Measurements from ENCODE around the gene ICA1. TPM values are rescaled to one million over a fixed set of nuclear protein-coding genes. Genes with fewer than 3 reads are reported as not detected.

Gene ICA1
- total and polyA plus RNA-seq, 4 donors = 1.4 to 22.7 (median 8.1) TPM

DNA sequence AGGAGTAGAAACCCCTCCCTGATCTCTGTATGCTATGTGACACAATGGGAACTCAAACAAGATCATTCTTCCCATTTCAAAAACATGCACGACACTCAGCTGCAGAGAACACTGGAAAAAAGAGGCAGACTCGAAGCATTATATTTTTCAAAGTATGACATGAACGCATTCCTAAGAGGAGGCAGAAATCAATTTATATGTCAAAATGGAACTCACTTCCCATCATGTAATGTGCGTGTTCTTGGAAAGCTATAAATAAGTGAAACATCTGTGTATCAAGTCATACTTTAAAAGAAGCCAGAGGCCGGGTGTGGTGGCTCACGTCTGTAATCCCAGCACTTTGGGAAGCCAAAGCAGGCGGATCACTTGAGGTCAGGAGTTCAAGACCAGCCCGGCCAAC is 142.7 kb downstream of the ICA1 start:
- no peak for TF ChIP-seq EGR1 (IDR thresholded peaks at IDR 0.05; ENCODE audit: low read depth in 2 of 2)
- TF ChIP-seq YY1 (IDR thresholded peaks at IDR 0.05) = no peak
- TF ChIP-seq RAD21 (IDR thresholded peaks at IDR 0.05) = no peak
- no peak for TF ChIP-seq NR2F2 (IDR thresholded peaks at IDR 0.05)
- TF ChIP-seq, protein P1, sequence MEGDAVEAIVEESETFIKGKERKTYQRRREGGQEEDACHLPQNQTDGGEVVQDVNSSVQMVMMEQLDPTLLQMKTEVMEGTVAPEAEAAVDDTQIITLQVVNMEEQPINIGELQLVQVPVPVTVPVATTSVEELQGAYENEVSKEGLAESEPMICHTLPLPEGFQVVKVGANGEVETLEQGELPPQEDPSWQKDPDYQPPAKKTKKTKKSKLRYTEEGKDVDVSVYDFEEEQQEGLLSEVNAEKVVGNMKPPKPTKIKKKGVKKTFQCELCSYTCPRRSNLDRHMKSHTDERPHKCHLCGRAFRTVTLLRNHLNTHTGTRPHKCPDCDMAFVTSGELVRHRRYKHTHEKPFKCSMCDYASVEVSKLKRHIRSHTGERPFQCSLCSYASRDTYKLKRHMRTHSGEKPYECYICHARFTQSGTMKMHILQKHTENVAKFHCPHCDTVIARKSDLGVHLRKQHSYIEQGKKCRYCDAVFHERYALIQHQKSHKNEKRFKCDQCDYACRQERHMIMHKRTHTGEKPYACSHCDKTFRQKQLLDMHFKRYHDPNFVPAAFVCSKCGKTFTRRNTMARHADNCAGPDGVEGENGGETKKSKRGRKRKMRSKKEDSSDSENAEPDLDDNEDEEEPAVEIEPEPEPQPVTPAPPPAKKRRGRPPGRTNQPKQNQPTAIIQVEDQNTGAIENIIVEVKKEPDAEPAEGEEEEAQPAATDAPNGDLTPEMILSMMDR (IDR thresholded peaks at IDR 0.05; ENCODE audit: low read depth, low read length, missing input control) = no peak
- TF ChIP-seq, protein P2, sequence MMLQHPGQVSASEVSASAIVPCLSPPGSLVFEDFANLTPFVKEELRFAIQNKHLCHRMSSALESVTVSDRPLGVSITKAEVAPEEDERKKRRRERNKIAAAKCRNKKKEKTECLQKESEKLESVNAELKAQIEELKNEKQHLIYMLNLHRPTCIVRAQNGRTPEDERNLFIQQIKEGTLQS (IDR thresholded peaks at IDR 0.05) = no peak
- H3K36me3 ChIP-seq (ENCODE audit: control insufficient read depth in 4 of 4, insufficient read depth in 3 of 4, low read depth in 1 of 4, low read length in 3 of 4) = no peaks in the 10 kb centered on the region
- no peak overlapping the region for H3K27ac ChIP-seq (ENCODE audit: low read depth in 1 of 2, low read length in 2 of 2)
- no peak overlapping the region for H3K4me3 ChIP-seq (ENCODE audit: low read depth in 1 of 3, low read length in 3 of 3)
- no peaks in the 10 kb centered on the region for H3K4me1 ChIP-seq (ENCODE audit: control insufficient read depth in 4 of 4, insufficient read depth in 4 of 4, low read length in 3 of 4)
- H3K9ac ChIP-seq (ENCODE audit: low read depth in 1 of 2, low read length in 2 of 2) = no peak overlapping the region
- no peaks in the 10 kb centered on the region for H3K27me3 ChIP-seq (ENCODE audit: control insufficient read depth in 4 of 4, insufficient read depth in 4 of 4, low read length in 3 of 4)
- 92% methylated on average over 8 of the region's 8 CpGs for WGBS
- DNase-seq (ENCODE audit: low spot score) = no peak
- H3K9me3 ChIP-seq (ENCODE audit: control insufficient read depth in 4 of 4, low read length in 3 of 4) = no peaks in the 10 kb centered on the region

DNA sequence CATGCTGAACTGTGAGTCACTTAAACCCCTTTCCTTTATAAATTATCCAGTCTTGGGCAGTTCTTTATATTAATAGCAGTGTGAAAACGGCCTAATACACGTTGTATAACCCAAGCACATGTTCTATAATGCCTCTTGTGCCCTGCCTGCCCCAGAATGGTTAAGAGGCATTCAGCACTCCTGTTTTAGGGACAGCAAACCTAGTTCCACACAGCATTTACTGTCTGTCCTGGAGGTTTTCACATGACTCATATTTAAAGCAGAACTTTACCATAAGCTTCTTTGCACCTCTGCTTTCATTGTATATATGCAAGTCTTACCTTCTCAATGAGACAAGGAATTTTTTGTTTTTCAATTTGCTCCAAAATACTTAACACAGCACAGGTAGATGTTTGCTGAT is 144.8 kb downstream of the ICA1 start:
- no peak overlapping the region for H3K9ac ChIP-seq (ENCODE audit: low read depth in 1 of 2, low read length in 2 of 2)
- 94% methylated on average over 2 of the region's 2 CpGs for WGBS
- H3K27ac ChIP-seq (ENCODE audit: low read depth in 1 of 2, low read length in 2 of 2) = no peak overlapping the region
- H3K9me3 ChIP-seq (ENCODE audit: control insufficient read depth in 4 of 4, low read length in 3 of 4) = no peaks in the 10 kb centered on the region
- no peak overlapping the region for H3K4me3 ChIP-seq (ENCODE audit: low read depth in 1 of 3, low read length in 3 of 3)
- no peak for DNase-seq (ENCODE audit: low spot score)
- H3K36me3 ChIP-seq (ENCODE audit: control insufficient read depth in 4 of 4, insufficient read depth in 3 of 4, low read depth in 1 of 4, low read length in 3 of 4) = no peaks in the 10 kb centered on the region
- H3K27me3 ChIP-seq (ENCODE audit: control insufficient read depth in 4 of 4, insufficient read depth in 4 of 4, low read length in 3 of 4) = no peaks in the 10 kb centered on the region
- no peaks in the 10 kb centered on the region for H3K4me1 ChIP-seq (ENCODE audit: control insufficient read depth in 4 of 4, insufficient read depth in 4 of 4, low read length in 3 of 4)
- no peak for TF ChIP-seq TAF1 (conservative IDR thresholded peaks at IDR 0.05)
- TF ChIP-seq, protein P3, sequence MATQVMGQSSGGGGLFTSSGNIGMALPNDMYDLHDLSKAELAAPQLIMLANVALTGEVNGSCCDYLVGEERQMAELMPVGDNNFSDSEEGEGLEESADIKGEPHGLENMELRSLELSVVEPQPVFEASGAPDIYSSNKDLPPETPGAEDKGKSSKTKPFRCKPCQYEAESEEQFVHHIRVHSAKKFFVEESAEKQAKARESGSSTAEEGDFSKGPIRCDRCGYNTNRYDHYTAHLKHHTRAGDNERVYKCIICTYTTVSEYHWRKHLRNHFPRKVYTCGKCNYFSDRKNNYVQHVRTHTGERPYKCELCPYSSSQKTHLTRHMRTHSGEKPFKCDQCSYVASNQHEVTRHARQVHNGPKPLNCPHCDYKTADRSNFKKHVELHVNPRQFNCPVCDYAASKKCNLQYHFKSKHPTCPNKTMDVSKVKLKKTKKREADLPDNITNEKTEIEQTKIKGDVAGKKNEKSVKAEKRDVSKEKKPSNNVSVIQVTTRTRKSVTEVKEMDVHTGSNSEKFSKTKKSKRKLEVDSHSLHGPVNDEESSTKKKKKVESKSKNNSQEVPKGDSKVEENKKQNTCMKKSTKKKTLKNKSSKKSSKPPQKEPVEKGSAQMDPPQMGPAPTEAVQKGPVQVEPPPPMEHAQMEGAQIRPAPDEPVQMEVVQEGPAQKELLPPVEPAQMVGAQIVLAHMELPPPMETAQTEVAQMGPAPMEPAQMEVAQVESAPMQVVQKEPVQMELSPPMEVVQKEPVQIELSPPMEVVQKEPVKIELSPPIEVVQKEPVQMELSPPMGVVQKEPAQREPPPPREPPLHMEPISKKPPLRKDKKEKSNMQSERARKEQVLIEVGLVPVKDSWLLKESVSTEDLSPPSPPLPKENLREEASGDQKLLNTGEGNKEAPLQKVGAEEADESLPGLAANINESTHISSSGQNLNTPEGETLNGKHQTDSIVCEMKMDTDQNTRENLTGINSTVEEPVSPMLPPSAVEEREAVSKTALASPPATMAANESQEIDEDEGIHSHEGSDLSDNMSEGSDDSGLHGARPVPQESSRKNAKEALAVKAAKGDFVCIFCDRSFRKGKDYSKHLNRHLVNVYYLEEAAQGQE (IDR thresholded peaks at IDR 0.05) = peak; percentile 68

DNA sequence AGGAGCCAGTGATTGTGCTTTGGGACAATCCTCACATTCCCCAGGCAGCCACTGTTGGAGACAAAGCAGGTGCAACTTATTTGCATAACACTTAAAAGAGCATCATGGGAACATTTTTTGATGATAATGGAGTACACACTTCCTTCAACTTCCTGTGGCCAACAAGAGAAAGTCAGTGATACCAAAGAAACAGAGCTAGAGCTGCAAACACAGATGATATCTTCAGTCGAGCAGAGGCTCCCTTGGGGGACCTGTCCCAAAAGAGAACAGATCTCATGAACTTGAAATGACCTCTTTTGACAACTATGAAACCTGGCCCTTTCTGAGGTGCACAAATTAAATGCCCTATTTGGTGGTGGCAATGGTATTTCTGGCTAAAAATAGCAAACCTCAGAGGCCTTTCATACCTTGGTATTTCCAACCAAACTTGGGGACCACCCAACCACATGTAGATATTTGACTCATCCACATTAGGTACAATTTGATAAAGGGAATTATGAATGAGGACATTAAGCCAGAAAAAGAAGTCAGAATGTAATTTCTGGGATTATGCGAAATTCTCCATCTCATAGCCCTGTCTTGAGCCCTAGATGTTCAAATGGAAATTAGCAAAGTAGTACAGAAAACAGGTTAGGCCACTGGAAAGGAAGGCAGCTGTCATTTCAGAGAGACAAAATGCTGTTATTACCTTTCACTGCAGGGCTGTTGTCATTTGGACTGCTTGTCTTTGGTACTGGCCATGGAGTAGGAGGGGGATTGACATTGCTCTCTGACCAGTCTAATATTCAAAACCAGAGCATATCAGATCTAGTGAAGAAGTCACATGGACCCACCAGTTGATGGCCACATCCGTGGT is 146.2 kb downstream of the ICA1 start:
- H3K27ac ChIP-seq (ENCODE audit: low read depth in 1 of 2, low read length in 2 of 2) = no peak overlapping the region
- no peaks in the 10 kb centered on the region for H3K27me3 ChIP-seq (ENCODE audit: control insufficient read depth in 4 of 4, insufficient read depth in 4 of 4, low read length in 3 of 4)
- DNase-seq (ENCODE audit: low spot score) = no peak
- WGBS = 90% methylated on average over 3 of the region's 3 CpGs
- no peak overlapping the region for H3K9ac ChIP-seq (ENCODE audit: low read depth in 1 of 2, low read length in 2 of 2)
- no peaks in the 10 kb centered on the region for H3K36me3 ChIP-seq (ENCODE audit: control insufficient read depth in 4 of 4, insufficient read depth in 3 of 4, low read depth in 1 of 4, low read length in 3 of 4)
- H3K4me3 ChIP-seq (ENCODE audit: low read depth in 1 of 3, low read length in 3 of 3) = no peak overlapping the region
- no peaks in the 10 kb centered on the region for H3K4me1 ChIP-seq (ENCODE audit: control insufficient read depth in 4 of 4, insufficient read depth in 4 of 4, low read length in 3 of 4)
- no peaks in the 10 kb centered on the region for H3K9me3 ChIP-seq (ENCODE audit: control insufficient read depth in 4 of 4, low read length in 3 of 4)
- no peak for TF ChIP-seq SP1 (IDR thresholded peaks at IDR 0.05)
- TF ChIP-seq RAD21 (IDR thresholded peaks at IDR 0.05) = no peak
- TF ChIP-seq, protein P4, sequence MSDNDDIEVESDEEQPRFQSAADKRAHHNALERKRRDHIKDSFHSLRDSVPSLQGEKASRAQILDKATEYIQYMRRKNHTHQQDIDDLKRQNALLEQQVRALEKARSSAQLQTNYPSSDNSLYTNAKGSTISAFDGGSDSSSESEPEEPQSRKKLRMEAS (IDR thresholded peaks at IDR 0.05) = no peak
- TF ChIP-seq YY1 (IDR thresholded peaks at IDR 0.05) = no peak
- TF ChIP-seq, protein P2 (IDR thresholded peaks at IDR 0.05) = no peak
- no peak for TF ChIP-seq FOXA1 (IDR thresholded peaks at IDR 0.05)
- TF ChIP-seq TAF1 (conservative IDR thresholded peaks at IDR 0.05) = no peak
- no peak for TF ChIP-seq RXRA (IDR thresholded peaks at IDR 0.05)
- TF ChIP-seq NR2F2 (IDR thresholded peaks at IDR 0.05) = no peak
- TF ChIP-seq, protein P3 (IDR thresholded peaks at IDR 0.05) = no peak
- TF ChIP-seq GABPA (IDR thresholded peaks at IDR 0.05 in 1 of 2, conservative IDR thresholded peaks at IDR 0.05 in 1 of 2) = no peak
- no peak for TF ChIP-seq JUND (IDR thresholded peaks at IDR 0.05)
